GM12874 (cell line): Measurements from ENCODE around the gene HERC5.

Experiments used
- CTCF ChIP-seq: IDR thresholded peaks from 2 replicates; pipeline ENCODE4 v1.5.1; 2011; ENCODE audit warnings: low read depth, mild to moderate bottlenecking, control low read depth, low read length, moderate library complexity; ENCODE audit not compliant: insufficient read depth

Gene HERC5

GRCh38 chr4:88539322-88540068 lies 82.6 kb downstream of the HERC5 start:
- TF ChIP-seq CTCF = peak; percentile 64

GRCh38 chr4:88549815-88550214 lies 92.9 kb downstream of the HERC5 start:
- TF ChIP-seq CTCF = no peak
